Body of pancreas (tissue), 4 donors: Measurements from ENCODE around the gene ZNF565.
"Not testable (repeated sequence)": the region's sequence is repeated elsewhere in the genome, so short reads cannot be mapped to it uniquely, and the experiment has no call there.

Experiments used
- CTCF ChIP-seq, 7 experiments: fragments of 450-650 bp in 4 of 7; fragments of 200-600 bp in 3 of 7; sonication (generic) in 3 of 7; IDR thresholded peaks; one replicate each; pipeline ENCODE4 v1.5.1; 2016 to 2019; ENCODE audit warnings: antibody characterized with exemption in 7 of 7
- POLR2A ChIP-seq, 3 donors: fragments of 450-650 bp; IDR thresholded peaks; one replicate each; pipeline ENCODE4 v1.6.1; 2016; ENCODE audit warnings: antibody characterized with exemption in 3 of 3, mild to moderate bottlenecking in 2 of 3

- TF ChIP-seq CTCF, POLR2A (IDR thresholded peaks at IDR 0.05): not testable (repeated sequence)
These were observed 35.4 kb downstream of the ZNF565 start for GRCh38 chr19:36179077-36179476.
